T-cell (primary cell): ENCODE measurements around the gene STK40. TPM values are rescaled to one million over a fixed set of nuclear protein-coding genes. Genes with fewer than 3 reads are reported as not detected.

Experiments
- total RNA-seq, 35 experiments: library from RNA in 6 of 35; stranded (reverse) in 6 of 35; fragments of 120-200 nt in 1 of 35; gene quantifications; one replicate each; pipeline versions ENCODE4 v1.2.1 to v1.2.4 and lab custom pipeline; 2013 to 2026

STK40 gene
- total RNA-seq, 5 donors from 2014 or later (not counting 1 experiment from before 2014, with no cell fraction given) = 29.6 to 71.1 (median 56.7) TPM

Other genes starting within 250 kb of the STK40 start
- 10 to 100 TPM; 42.3 to 48.2 (median 44.6) TPM for gene TRAPPC3, start 236.4 kb downstream of the STK40 start, total RNA-seq
- gene MAP7D1, start 229.8 kb downstream of the STK40 start, total RNA-seq = 100 to 1,000 TPM; 157 to 295 (median 263) TPM
- gene THRAP3, start 161.5 kb downstream of the STK40 start, total RNA-seq = 100 to 1,000 TPM in 3 of 5 donors, 10 to 100 TPM in 2; 75.2 to 111 (median 101) TPM
- gene SH3D21, start 79.6 kb downstream of the STK40 start, total RNA-seq = 1 to 10 TPM; 2.2 to 3.7 (median 2.8) TPM
- gene EVA1B, start 62.3 kb downstream of the STK40 start, total RNA-seq = 1 to 10 TPM; 2.0 to 8.1 (median 5.6) TPM
- gene LSM10, start 12.0 kb upstream of the STK40 start, total RNA-seq = 10 to 100 TPM; 26.2 to 59.9 (median 55.4) TPM
- gene OSCP1, start 64.5 kb upstream of the STK40 start, total RNA-seq = 1 to 10 TPM in 1 of 5 donors, under 1 TPM in 4; 0.32 to 1.3 (median 0.68) TPM
- 10 to 100 TPM; 25.7 to 37.3 (median 34.9) TPM for gene MRPS15, start 78.5 kb upstream of the STK40 start, total RNA-seq
- gene CSF3R, start 97.0 kb upstream of the STK40 start, total RNA-seq = 1 to 10 TPM in 4 of 5 donors, under 1 TPM in 1; 0.25 to 2.1 (median 1.8) TPM